Suprapubic skin (tissue), 3 donors: Measurements from ENCODE around the gene FBRSL1.

Source experiments
- EP300 ChIP-seq: sonication (generic); formaldehyde crosslinking; IDR thresholded peaks from one replicate; pipeline ENCODE4 v1.6.1; 2017; ENCODE audit warnings: antibody characterized with exemption
- POLR2A ChIP-seq, 2 donors: fragments of 450-650 bp; IDR thresholded peaks; one replicate each; pipeline ENCODE4 v1.6.1; 2017; ENCODE audit warnings: antibody characterized with exemption in 2 of 2, mild to moderate bottlenecking in 2 of 2, moderate library complexity in 2 of 2
- TF ChIP-seq, protein P1 (sequence below), 2 donors: fragments of 200-600 bp in 1 of 2; fragments of 450-650 bp in 1 of 2; sonication (generic) in 1 of 2; IDR thresholded peaks; one replicate each; pipeline ENCODE4 v1.5.1; 2016 to 2019; ENCODE audit warnings: antibody characterized with exemption in 2 of 2, mild to moderate bottlenecking in 1 of 2, moderate library complexity in 1 of 2

DNA sequence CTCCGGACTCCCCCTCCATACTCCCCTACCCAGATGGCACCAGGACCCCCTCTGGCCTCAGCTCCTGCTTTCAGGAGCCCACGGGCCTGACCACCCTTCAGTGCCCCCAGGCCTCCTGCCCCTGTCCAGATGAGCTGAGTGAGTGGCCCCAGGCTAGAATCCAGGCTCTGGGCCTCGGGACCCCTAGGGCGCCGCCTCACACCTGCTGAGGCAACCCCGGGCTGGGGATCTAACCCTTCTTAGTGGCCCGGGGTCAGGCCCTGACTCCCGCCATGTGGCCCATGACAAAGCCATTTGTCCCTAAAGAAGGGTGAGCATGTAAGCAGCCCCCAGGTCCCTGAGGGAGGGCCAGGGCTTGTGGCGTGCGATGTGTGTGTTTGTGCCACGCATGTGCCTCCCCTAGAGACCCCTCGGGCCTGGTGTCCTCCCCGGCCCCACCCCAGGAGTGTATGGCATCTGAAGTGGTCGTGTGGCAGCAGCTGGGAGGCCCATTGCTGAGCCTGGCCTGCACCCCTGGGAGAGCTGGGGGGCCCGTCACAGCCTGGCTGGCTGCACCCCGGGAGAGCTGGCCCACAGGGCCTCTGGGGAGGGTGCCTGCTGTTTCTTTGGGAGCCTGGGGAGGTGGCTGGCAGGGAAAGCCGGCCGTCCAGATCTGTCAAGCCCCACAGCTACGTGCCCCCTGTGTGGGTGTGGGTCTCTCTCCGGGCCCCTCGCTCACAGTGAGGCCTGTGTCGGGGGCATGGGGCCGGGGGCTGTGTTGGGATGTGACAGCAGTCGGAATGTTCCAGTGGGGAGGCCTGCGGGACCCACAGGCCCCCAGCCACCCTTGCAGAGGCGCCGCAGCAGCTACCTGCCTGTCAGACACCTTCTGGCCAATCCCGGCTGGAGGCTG lies 7.8 kb downstream of the FBRSL1 start:
- TF ChIP-seq, protein P1, sequence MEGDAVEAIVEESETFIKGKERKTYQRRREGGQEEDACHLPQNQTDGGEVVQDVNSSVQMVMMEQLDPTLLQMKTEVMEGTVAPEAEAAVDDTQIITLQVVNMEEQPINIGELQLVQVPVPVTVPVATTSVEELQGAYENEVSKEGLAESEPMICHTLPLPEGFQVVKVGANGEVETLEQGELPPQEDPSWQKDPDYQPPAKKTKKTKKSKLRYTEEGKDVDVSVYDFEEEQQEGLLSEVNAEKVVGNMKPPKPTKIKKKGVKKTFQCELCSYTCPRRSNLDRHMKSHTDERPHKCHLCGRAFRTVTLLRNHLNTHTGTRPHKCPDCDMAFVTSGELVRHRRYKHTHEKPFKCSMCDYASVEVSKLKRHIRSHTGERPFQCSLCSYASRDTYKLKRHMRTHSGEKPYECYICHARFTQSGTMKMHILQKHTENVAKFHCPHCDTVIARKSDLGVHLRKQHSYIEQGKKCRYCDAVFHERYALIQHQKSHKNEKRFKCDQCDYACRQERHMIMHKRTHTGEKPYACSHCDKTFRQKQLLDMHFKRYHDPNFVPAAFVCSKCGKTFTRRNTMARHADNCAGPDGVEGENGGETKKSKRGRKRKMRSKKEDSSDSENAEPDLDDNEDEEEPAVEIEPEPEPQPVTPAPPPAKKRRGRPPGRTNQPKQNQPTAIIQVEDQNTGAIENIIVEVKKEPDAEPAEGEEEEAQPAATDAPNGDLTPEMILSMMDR (IDR thresholded peaks at IDR 0.05), result no peak
- TF ChIP-seq POLR2A (IDR thresholded peaks at IDR 0.05), result no peak
- no peak for TF ChIP-seq EP300
